ENCODE data around the gene ATG16L1. TPM values are rescaled to one million over a fixed set of nuclear protein-coding genes. Genes with fewer than 3 reads are reported as not detected.

Gene ATG16L1
- total RNA-seq, 1 donor from 2014 or later, result 18.4 TPM

DNA sequence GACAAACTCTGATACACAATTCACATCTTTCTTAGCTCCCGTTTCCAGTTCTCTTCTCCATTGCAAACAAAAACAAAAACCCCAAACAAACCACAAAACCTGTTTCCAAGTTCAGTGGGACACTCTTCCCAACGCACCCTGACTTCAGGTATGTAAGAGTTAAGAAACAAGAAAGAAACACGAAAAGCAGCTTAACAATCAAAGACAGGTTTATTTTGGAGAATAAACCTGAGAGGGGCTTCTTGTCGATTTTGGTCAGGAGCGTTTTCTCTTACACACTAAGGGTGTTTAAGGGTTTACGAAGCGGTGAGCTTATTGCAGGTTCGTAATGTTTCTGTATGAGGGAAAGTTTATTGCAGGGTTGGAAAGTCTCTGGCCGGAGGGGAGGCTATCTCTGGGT is 905 bp upstream of the ATG16L1 start:
- intact Hi-C loops (cut with micrococcal nuclease), result loop anchor here (10.0 kb wide), 1 partner anchor 406 kb away; no protein-coding TSS in a partner anchor
- DNase-seq (no peak), ATAC-seq (no peak)

DNA sequence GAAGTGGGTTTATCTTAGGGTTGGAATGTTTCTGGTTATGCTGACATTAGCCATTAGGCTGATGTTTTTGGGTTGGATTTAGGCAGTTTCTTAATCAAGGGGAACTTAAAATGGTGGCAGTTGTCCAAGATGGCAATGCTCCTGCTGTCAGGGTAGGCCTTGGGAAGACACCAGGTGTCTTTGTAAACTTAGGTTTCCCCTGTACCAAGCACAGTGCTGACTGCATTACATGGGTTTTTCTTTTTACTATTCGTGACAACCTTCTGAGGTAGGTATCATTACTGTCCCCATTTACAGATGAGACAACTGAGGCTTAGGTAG is 528 bp upstream of the ATG16L1 start:
- no peak for ATAC-seq
- intact Hi-C loops (cut with micrococcal nuclease), result loop anchor here (10.0 kb wide), 1 partner anchor 406 kb away; no protein-coding TSS in a partner anchor

DNA sequence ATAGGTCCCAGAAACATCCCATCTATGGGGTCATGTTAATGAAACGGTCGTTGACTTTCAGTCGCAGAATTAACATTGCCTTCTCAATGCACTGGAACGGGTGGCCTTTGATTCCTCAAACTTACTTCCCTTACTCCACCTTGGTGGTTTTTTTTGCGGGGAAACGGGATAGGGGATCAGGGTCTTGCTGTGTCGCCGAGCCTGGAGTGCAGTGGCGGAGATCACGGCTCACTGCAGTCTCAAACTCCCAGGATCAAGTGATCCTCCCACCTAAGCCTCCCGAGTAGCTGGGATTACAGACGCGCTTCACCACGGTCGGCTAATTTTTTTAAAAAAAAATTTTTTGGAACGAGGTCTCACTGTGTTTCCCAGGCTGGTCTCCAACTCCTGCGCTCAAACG is 754 bp downstream of the ATG16L1 start:
- intact Hi-C loops (cut with micrococcal nuclease), result loop anchor here (10.0 kb wide), 1 partner anchor 407 kb away; no protein-coding TSS in a partner anchor
- DNase-seq (no peak), ATAC-seq (no peak)

More for the DNA sequence above, 528 bp upstream of the ATG16L1 start:
- DNase-seq, result no peak

DNA sequence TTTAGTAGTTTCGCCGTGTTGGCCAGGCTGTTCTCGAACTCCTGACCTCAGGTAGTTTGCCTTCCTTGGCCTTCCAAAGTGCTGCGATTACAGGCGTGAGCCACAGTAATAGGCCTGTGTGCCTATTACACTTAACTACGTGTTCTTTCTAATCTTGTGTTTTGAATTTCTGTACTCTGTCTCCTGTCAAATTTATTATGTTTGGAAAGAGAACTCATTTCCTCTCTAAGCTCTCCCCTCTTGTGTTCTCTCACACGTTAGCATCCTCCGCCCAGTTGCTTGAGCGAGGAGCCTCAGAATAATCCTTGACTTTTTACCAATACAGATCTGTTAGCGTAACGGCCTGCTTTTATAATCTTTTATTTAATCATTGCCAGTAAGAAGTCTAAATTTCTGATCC is 3.7 kb downstream of the ATG16L1 start:
- DNase-seq (no peak), ATAC-seq (no peak)
- intact Hi-C loops (cut with micrococcal nuclease), result loop anchor here (10.0 kb wide), 1 partner anchor 410 kb away; no protein-coding TSS in a partner anchor

DNA sequence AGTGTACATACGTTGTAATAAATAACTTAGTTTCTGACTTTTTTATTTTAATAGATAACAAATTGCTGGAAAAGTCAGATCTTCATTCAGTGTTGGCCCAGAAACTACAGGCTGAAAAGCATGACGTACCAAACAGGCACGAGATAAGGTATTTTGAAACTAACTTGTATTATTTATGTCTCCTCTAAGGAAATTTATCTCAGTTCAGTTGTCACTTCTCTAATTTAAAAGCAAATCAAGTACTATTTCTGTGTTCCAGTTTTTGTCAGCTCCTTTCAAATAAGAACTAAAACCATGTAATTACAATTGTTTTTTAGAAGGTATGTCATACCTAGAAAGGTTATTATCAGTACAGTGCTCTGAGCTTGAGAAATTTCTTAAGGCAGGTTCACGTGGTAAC is 4.6 kb downstream of the ATG16L1 start:
- intact Hi-C loops (cut with micrococcal nuclease), result loop anchor here (10.0 kb wide), 1 partner anchor 411 kb away; no protein-coding TSS in a partner anchor
- ATAC-seq, result no peak
- DNase-seq, result no peak

DNA sequence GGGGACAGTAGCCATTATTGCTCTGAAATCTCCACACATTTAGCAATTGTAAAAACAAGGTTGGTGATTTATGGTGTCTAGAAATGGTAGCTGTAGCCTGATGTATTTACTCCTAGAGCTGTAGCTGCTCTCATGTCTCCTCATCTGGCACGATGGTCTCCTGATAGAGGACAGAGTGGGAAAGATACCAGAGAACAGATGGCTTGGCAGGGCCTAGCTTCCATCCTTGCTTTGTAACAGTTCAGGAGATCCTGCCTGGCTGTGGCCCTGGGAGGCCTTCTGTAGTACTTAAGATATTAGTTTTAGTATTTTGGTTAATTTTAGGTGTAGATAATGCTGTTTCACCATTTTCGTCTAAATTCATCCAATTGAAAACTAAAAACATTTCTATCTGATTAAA is 6.7 kb downstream of the ATG16L1 start:
- DNase-seq, result no peak
- intact Hi-C loops (cut with micrococcal nuclease), result loop anchor here (10.0 kb wide), 1 partner anchor 413 kb away; no protein-coding TSS in a partner anchor
- no peak for ATAC-seq

DNA sequence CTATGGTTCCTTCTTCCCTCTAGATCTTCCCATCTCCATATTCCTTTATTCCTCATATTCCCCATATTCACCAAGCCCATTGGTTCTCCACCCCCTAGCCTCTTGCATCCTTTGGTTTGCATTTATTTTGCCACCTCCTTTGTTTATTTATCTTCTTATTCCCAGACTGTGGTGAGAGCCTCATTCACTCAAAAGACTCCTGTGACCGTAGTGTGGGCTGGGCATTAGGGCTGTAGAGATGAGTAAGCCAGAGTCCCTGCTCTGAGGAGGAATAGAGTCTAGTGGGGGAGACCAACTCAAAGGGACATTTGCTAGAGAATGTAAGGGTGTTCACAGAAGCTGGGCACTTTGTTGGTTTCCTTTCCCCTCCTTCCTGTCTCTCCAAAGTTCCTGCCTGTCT is 8.3 kb downstream of the ATG16L1 start:
- DNase-seq, result no peak
- ATAC-seq, result no peak
- intact Hi-C loops (cut with micrococcal nuclease), result loop anchor here (10.0 kb wide), 1 partner anchor 415 kb away; no protein-coding TSS in a partner anchor

DNA sequence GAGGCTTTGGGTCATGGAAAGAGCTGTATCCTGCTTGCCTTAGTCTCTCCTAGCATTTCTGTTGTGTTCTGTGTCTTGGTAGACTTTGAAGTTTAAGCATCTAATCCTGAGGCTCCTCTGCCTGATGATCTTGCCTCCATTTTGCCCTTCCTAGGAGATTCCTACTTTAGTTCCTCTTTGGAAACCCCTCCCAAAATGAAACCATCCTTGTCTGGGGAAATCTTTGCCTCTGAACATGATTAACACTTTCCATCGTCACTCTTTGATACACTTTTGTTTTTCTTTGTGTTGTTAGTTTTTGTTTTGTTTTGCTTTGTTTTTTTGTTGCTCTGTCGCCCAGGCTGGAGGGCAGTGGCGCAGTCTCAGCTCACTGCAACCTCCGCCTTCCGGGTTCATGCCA is 9.2 kb downstream of the ATG16L1 start:
- ATAC-seq (no peak), DNase-seq (no peak)
- intact Hi-C loops (cut with micrococcal nuclease), result no loop called here

DNA sequence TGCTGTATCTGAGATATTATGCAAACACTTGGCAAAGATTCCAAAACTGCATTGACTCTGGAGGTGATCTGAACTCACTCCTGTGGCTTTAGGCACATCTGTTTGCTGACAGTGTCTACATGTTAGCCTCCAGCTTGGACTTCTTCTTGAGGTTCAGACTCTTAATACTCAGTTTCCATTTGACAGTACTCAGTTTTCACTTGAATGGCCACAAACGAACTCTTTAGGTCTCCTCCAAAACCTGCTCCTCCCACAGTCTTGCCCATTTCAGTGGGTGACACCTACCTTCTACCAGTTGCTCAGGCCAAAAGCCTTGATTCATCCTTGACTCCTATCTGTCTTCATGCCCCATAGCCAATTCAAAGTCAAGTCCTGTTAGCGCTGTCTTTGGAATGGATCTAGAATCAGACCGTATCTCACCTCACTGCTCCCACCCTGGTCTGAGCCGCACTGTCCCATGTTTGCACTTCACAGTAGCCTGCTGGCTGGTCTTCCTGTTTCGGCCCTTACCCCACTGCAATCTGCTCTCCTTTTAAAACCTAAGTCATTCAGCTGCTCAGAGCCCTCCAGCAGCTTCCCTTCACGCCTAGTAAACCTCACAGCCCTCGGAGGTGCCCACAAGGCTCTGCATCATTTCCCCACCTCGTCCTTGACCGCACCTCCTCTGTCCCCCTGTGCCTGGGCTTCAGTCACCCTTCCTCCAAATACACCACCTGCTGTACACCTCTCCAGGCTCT is 10.5 kb downstream of the ATG16L1 start:
- intact Hi-C loops (cut with micrococcal nuclease), result no loop called here
- DNase-seq (no peak), ATAC-seq (no peak)

DNA sequence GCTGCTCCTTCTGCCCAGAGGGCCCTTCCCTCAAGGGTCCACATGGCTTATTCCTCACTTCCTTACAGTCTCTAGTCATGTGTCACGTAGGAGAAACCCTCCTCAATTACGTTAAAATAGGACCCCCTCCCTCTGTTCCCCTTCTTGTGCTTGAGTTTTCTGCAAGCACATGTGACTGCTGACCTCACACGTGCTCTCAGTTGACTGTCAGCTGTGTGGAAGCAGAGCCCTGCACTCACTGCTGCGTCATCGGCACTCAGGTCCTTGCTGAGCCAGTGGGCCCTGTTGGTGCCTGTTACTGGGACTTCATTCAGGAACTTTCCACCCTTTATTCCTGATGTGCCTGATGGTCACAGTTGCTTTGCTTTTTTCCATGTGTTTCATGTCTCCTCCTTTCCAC is 11.1 kb downstream of the ATG16L1 start:
- ATAC-seq, result no peak
- intact Hi-C loops (cut with micrococcal nuclease), result no loop called here
- no peak for DNase-seq

DNA sequence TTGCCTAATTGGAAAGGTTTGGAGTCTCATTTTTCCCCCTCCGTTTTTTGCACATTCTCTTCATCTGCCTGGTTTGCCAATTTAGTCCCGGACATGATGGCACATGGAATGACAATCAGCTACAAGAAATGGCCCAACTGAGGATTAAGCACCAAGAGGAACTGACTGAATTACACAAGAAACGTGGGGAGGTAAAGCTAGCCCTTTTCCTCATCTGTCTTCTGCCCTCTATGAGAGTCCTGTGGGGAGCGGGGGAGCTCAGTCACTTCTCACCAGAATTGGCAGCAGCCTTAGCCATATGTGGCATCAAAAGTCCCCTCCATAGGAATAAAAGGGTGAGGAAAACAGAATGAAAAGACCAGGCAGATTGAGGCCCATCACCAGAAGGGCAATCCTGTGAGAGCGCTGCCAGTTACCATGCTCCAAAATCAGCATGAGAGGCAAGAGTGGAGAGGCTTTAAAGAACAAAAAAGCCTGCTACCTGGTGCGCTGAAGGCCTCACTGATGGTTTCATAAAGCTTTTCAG is 11.6 kb downstream of the ATG16L1 start:
- intact Hi-C loops (cut with micrococcal nuclease), result no loop called here
- no peak for ATAC-seq

DNA sequence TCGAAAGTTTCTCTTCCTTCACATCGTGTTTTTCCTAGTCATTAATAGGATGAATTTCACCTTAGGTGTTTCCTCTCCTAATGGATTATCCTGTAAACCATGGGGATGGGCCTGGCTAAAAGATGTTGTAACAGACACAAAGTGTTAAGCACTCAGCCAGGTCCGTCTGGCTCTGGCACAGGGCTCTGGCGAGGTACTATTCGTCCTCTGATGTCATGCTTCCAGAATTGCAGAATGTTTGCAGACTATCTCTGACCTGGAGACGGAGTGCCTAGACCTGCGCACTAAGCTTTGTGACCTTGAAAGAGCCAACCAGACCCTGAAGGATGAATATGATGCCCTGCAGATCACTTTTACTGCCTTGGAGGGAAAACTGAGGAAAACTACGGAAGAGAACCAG is 13.2 kb downstream of the ATG16L1 start:
- no peak for DNase-seq
- intact Hi-C loops (cut with micrococcal nuclease), result no loop called here
- ATAC-seq, result no peak

More for the DNA sequence above, 11.6 kb downstream of the ATG16L1 start:
- DNase-seq, result no peak

DNA sequence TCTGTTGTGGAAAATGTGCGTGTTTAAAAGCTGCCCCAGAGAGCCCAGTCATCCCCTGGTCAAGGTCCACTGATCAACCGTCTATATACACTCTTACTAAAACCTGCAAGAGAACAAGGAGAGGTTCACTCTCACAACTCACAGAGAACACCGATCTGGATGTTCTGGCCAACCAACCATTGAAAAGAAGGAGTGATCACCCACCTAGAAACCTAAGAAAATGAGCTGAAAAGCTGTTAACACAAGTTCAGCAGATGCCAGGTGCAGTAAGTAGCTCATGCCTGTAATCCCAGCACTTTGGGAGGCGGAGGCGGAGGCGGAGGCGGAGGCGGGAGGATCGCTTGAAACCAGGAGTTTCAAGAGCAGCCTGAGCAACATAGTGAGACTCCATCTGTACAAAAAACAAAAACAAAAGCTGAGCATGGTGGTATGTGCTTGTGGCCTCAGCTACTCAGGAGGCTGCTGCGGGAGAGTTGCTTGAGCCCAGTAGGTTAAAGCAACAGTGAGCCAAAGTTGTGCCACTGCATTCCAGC is 14.5 kb downstream of the ATG16L1 start:
- DNase-seq (no peak), ATAC-seq (no peak)
- intact Hi-C loops (cut with micrococcal nuclease), result no loop called here

DNA sequence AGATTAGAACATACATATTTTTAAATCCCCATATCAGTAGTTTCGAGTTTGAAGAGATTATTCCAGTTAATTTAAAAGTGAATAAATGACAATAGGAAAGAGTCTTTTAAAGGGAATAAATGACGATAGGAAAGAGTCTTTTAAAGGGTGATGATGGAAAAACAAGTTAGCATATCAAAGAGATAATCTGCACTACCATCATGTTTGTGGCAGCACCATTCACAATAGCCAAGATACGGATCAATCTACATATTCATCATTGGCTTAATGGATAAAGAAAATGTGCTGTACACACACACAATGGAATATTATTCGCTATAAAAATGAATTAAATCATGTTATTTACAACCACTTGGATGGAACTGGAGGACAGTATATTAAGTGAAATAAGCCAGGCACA is 15.0 kb downstream of the ATG16L1 start:
- no peak for ATAC-seq
- intact Hi-C loops (cut with micrococcal nuclease), result no loop called here

DNA sequence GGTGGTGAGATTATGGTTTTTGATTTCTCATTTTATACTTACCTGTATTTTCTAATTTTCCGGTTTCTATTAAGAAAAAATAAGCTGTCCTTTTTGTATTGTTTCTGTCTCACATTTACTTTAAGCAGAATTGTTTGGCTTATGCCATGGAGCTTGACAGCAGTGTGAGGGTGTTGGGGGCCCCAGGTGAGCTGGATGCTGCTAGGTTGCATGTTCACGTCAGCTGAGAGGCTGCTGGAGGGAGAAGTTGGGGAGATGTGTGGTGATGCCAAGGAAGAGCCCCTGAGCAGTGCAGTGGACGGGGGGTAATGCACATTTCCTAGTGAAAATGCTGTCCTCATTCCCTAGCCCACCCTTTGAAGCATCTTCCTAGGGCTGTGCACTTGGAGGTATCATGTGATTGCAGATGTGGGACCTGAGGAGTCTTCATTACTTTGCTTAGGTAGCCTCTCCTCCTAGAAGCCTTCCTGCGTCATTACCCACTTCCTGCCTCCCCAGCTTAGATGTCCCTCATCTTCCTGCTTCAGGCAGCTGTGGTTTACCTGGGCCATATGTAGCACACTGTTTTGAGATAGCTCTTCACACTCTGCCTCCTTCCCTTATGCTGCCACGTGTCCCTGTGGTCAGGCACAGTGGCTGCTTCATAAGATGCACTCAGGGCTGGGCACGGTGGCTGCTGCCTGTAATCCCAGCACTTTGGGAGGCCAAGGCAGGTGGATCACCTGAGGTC is 16.2 kb downstream of the ATG16L1 start:
- ATAC-seq (peak; percentile 23), DNase-seq (no peak)
- intact Hi-C loops (cut with micrococcal nuclease), result no loop called here

More for the DNA sequence above, 15.0 kb downstream of the ATG16L1 start:
- DNase-seq, result no peak

DNA sequence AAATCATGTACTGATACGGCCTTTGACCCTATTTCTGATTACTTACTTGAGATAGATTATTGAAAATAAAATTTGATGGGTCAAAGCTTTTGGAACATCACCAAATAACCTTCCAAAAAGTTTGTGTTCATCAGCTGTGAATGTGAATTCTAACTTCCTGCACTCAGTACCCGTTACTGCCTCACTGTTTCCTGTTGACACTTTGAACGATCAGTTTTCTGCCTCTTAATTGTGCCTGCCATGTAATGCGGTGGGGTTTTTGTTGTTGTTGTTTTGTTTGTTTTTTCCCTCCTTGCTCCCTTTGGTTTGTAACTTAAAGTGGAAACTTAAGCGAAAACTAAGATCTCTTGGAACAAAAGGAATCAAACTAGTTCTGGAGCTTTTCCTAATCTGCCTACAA is 18.9 kb downstream of the ATG16L1 start:
- no peak for DNase-seq
- intact Hi-C loops (cut with micrococcal nuclease), result no loop called here
- no peak for ATAC-seq

DNA sequence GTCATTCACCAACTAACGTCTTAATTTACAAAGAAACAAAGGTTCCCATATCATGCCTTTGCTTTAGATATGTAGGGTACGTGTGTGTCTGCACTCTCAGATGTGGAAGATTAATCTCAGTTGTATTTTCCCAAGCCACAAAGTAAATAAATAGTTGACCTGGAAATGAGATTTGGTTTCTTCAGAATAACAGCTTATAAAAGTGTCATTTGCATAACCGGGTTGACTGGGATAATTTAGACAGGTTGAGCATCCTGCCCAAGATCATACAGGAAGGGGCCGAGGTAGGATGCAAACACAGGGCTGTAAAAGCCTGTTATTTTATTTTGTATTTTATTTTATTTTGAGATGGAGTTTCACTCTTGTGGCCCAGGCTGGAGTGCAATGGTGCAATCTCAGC is 19.5 kb downstream of the ATG16L1 start:
- ATAC-seq (no peak), DNase-seq (no peak)
- intact Hi-C loops (cut with micrococcal nuclease), result no loop called here

DNA sequence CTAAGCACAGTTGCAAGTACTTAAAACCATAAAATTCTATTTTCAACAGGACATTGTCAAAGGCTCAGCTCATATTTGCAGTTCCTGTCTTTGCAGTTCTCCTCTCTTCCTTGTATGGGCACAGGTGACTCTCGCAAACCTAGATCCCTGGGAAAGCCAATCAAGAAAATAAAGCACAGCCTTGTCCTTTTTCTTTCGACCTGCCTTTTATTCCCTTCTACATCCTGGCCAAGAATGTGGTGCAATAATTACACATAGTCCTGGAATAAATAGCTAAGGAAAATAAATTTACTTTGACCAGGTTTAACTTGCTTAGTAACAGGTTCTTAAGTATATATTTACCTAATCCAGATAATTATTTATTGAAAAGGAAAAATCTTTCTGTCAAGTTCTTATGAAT is 20.2 kb downstream of the ATG16L1 start:
- intact Hi-C loops (cut with micrococcal nuclease), result no loop called here
- DNase-seq (no peak), ATAC-seq (no peak)

DNA sequence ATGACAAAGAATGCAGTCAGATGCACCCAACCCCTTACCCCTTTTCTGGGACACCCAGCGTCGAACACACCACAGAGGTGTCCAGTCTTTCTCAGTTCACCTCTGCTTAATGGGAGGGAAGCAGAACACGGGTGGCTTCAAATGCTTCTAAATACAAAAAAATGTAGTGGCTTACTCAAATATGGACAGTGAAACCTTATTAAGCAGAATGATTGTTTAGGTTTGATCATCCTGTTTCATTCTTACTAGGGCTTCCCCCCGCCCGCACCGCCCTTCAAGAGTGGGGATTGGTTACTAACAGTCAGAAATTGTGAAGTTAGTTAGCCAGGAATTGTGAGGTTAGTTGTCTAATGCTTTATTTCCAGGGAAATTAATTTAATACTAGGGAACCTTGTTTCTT is 21.6 kb downstream of the ATG16L1 start:
- intact Hi-C loops (cut with micrococcal nuclease), result no loop called here
- DNase-seq (no peak), ATAC-seq (no peak)

DNA sequence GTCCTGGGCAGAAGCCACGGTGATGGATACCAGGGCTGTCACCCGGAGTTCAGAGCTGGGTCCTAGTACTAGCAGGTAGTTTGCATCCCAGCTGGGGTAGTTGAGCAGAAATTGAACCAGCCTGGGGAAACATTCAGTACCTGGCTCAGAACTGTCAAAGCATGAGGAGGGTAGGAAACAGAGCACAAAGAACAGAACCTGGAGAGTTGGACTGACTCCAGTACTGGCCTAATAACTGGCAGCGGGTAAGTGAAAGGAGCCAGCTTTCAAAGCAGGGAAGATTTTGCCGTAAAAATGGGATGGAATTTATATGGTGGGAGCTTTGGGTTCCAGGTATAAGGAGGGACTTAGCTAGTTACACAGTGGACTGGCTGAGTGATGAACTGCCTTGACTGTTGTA is 23.8 kb downstream of the ATG16L1 start:
- DNase-seq, result no peak
- no peak for ATAC-seq
- intact Hi-C loops (cut with micrococcal nuclease), result no loop called here

Data from left ventricle myocardium superior (tissue), 1 donor.